ENCODE measurements around the gene SMIM41.

SMIM41 gene

DNA sequence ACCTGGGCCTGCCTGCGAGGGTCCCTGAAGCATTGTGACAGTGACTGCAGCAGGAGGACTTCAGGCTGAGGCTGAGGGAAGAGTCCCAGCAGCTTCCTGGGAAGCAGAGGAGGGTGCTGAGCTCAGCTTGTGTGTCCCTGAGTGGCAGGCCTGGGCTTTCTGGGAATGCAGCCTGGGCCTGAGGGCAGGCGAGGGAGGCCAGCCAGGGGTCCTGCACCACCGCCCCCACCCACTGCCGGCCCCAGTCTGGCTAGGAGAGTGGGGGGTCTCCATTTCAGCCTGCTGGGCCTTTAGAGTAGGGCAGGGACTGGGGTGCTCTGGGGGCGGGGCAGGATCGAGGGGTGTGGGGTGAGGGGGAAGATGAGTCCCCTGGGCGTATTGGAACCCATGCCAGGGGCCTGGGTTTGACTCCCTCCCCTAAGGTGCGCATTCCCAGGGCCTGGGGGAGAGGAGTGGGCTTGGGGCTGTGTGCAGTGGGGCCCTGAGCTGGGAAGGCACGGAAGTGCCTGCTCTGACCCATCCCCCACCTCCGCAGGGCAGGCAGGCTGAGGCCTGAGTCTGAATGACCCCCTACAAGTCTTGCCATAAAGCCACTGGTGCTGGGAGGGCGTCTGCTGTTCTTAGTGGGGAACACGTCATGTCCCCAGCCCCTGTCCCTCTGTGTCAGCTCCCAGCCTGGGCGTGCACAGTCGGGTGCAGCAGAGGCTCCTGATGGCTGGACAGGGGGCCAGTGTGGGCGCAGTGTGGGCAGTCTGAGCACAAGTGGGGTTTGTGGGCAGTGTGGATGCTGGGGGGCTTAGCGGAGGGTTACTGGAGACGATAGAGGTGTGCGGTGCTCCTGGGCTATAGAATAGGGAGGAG, 66.0 kb downstream of the SMIM41 start:
- Histone ChIP-seq H3K4me3 (ENCODE audit: low read length, poor library complexity, severe bottlenecking) (no peak overlapping the region), H3K27me3 (ENCODE audit: insufficient read depth, low read length, poor library complexity, severe bottlenecking) (no peaks in the 10 kb centered on the region), H2AFZ (ENCODE audit: low read length) (no peak overlapping the region), H3F3A (ENCODE audit: low read depth) (no peaks in the 10 kb centered on the region), H3K4me2 (ENCODE audit: low read depth, low read length, poor library complexity, severe bottlenecking) (no peak overlapping the region), H3K4me1 (ENCODE audit: insufficient read depth, low read length, poor library complexity, severe bottlenecking) (no peaks in the 10 kb centered on the region), H3K9me3 (ENCODE audit: insufficient read depth, low read depth, low read length) (no peaks in the 10 kb centered on the region), H3K9ac (ENCODE audit: low read depth, low read length, poor library complexity, severe bottlenecking) (no peak overlapping the region), H4K20me1 (ENCODE audit: insufficient read depth, low read length, poor library complexity, severe bottlenecking) (no peaks in the 10 kb centered on the region), H3K36me3 (ENCODE audit: insufficient read depth, low read length) (no peaks in the 10 kb centered on the region), H3K9me2 (replicated peaks; ENCODE audit: low read depth, low read length) (no peaks in the 10 kb centered on the region), H3K79me2 (ENCODE audit: insufficient read depth, low read length) (no peaks in the 10 kb centered on the region)
- TF ChIP-seq, protein P1, sequence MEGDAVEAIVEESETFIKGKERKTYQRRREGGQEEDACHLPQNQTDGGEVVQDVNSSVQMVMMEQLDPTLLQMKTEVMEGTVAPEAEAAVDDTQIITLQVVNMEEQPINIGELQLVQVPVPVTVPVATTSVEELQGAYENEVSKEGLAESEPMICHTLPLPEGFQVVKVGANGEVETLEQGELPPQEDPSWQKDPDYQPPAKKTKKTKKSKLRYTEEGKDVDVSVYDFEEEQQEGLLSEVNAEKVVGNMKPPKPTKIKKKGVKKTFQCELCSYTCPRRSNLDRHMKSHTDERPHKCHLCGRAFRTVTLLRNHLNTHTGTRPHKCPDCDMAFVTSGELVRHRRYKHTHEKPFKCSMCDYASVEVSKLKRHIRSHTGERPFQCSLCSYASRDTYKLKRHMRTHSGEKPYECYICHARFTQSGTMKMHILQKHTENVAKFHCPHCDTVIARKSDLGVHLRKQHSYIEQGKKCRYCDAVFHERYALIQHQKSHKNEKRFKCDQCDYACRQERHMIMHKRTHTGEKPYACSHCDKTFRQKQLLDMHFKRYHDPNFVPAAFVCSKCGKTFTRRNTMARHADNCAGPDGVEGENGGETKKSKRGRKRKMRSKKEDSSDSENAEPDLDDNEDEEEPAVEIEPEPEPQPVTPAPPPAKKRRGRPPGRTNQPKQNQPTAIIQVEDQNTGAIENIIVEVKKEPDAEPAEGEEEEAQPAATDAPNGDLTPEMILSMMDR (conservative IDR thresholded peaks at IDR 0.05; ENCODE audit: low read length) = no peak
- no peak for TF ChIP-seq EZH2phosphoT487 (IDR thresholded peaks at IDR 0.05; ENCODE audit: borderline replicate concordance)

DNA sequence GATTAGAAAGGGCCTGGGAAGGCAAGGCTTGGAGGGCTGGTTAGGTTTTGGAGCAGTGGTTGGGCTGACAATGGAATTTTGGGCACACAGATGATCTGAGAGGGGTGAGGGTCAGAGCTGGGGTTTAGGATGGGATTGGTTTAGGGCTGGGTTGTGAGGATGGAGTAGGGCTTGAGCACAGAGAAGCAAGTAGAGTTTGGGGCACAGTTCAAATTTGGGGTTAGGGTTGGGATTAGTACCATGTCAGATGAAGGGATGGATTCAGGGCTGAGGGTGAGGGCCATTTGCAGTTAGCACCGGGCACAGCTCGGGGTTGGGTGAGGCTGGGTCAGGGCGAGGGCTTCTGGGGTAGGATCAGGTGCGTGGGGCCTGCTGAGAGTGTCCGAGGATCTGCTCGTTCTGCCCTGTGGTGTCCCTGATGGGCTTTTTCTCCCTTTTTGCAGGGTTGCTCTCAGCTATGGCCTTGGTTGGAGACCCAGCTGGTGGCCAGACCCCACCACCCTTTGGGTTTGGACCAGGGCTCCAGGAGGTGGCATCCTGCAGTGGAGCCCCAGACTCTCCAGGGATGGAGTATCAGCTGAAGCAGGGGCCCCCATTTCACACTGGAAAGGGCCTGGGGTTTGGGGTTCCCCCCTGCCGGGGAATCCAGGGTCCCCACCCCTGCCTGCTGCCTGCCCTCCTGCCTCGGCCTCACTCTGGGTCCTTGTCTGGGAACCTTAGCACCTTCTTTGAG, 66.8 kb downstream of the SMIM41 start:
- Histone ChIP-seq H3K4me1 (ENCODE audit: insufficient read depth, low read length, poor library complexity, severe bottlenecking) (no peaks in the 10 kb centered on the region), H3K9me2 (replicated peaks; ENCODE audit: low read depth, low read length) (no peaks in the 10 kb centered on the region), H3K4me2 (ENCODE audit: low read depth, low read length, poor library complexity, severe bottlenecking) (no peak overlapping the region), H3F3A (ENCODE audit: low read depth) (no peaks in the 10 kb centered on the region), H2AFZ (ENCODE audit: low read length) (no peak overlapping the region), H3K79me2 (ENCODE audit: insufficient read depth, low read length) (no peaks in the 10 kb centered on the region), H3K9ac (ENCODE audit: low read depth, low read length, poor library complexity, severe bottlenecking) (no peak overlapping the region), H3K4me3 (ENCODE audit: low read length, poor library complexity, severe bottlenecking) (no peak overlapping the region), H3K9me3 (ENCODE audit: insufficient read depth, low read depth, low read length) (no peaks in the 10 kb centered on the region), H3K36me3 (ENCODE audit: insufficient read depth, low read length) (no peaks in the 10 kb centered on the region), H4K20me1 (ENCODE audit: insufficient read depth, low read length, poor library complexity, severe bottlenecking) (no peaks in the 10 kb centered on the region), H3K27me3 (ENCODE audit: insufficient read depth, low read length, poor library complexity, severe bottlenecking) (no peaks in the 10 kb centered on the region)
- TF ChIP-seq, protein P1 (conservative IDR thresholded peaks at IDR 0.05; ENCODE audit: low read length) = no peak
- no peak for TF ChIP-seq EZH2phosphoT487 (IDR thresholded peaks at IDR 0.05; ENCODE audit: borderline replicate concordance)

DNA sequence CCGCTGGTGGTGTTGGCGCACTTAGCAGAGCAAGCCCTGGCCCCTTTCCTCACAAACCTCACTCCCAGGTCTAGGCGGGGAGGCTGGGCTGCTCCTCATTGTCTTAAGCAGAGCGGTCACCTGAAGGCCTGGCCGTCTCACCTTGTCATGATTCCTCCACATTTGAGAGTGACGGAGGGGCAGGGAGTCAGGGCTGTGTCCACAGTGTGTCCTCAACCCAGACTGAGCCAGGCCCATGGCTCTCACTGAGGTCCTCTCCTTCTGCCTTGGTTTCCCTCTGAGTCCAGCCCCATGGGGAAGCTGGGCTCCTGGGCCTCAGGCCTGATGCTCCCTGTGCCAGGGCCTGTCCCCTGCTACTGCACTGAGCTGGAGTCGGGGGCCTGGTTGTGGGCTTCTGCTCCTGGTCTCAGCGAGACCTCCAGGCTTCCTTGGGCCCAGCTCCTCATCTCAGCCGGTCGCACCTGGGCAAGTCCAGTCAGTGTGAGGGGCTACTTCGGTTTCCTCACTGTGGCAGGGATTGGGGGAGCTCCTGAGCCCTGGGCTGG, 67.4 kb downstream of the SMIM41 start:
- Histone ChIP-seq H3K4me2 (ENCODE audit: low read depth, low read length, poor library complexity, severe bottlenecking) (no peak overlapping the region), H4K20me1 (ENCODE audit: insufficient read depth, low read length, poor library complexity, severe bottlenecking) (no peaks in the 10 kb centered on the region), H3K9ac (ENCODE audit: low read depth, low read length, poor library complexity, severe bottlenecking) (no peak overlapping the region), H2AFZ (ENCODE audit: low read length) (no peak overlapping the region), H3K9me2 (replicated peaks; ENCODE audit: low read depth, low read length) (no peaks in the 10 kb centered on the region), H3K4me1 (ENCODE audit: insufficient read depth, low read length, poor library complexity, severe bottlenecking) (no peaks in the 10 kb centered on the region), H3K79me2 (ENCODE audit: insufficient read depth, low read length) (no peaks in the 10 kb centered on the region), H3K36me3 (ENCODE audit: insufficient read depth, low read length) (no peaks in the 10 kb centered on the region), H3F3A (ENCODE audit: low read depth) (no peaks in the 10 kb centered on the region), H3K4me3 (ENCODE audit: low read length, poor library complexity, severe bottlenecking) (no peak overlapping the region), H3K27me3 (ENCODE audit: insufficient read depth, low read length, poor library complexity, severe bottlenecking) (no peaks in the 10 kb centered on the region), H3K9me3 (ENCODE audit: insufficient read depth, low read depth, low read length) (no peaks in the 10 kb centered on the region)
- TF ChIP-seq, protein P1 (conservative IDR thresholded peaks at IDR 0.05; ENCODE audit: low read length) = no peak
- no peak for TF ChIP-seq EZH2phosphoT487 (IDR thresholded peaks at IDR 0.05; ENCODE audit: borderline replicate concordance)
